Measurements from ENCODE around the gene CPNE4.

CPNE4 gene

GRCh38 chr3:131541288-131541687 is 493.5 kb downstream of the CPNE4 start:
- no peak overlapping the region for H3K27ac ChIP-seq (ENCODE audit: poor library complexity, severe bottlenecking)
- H3K36me3 ChIP-seq (ENCODE audit: low read depth), result no peaks in the 10 kb centered on the region
- ATAC-seq (ENCODE audit: low read depth) (no peak), DNase-seq (ENCODE audit: low spot score) (no peak)
- no peak for TF ChIP-seq CTCF (IDR thresholded peaks at IDR 0.05; ENCODE audit: poor library complexity, severe bottlenecking)
- no peak overlapping the region for H3K4me3 ChIP-seq (ENCODE audit: severe bottlenecking)
- H3K9me3 ChIP-seq (ENCODE audit: severe bottlenecking), result no peaks in the 10 kb centered on the region
- peaks cover 5% of the 10 kb centered on the region for H3K4me1 ChIP-seq (ENCODE audit: insufficient read depth, poor library complexity, severe bottlenecking)
- H3K27me3 ChIP-seq (ENCODE audit: insufficient read depth, poor library complexity, severe bottlenecking), result no peaks in the 10 kb centered on the region

- H3K36me3 ChIP-seq (ENCODE audit: low read depth), result no peaks in the 10 kb centered on the region
- H3K4me3 ChIP-seq (ENCODE audit: severe bottlenecking), result no peak overlapping the region
- peaks cover 5% of the 10 kb centered on the region for H3K4me1 ChIP-seq (ENCODE audit: insufficient read depth, poor library complexity, severe bottlenecking)
- no peaks in the 10 kb centered on the region for H3K27me3 ChIP-seq (ENCODE audit: insufficient read depth, poor library complexity, severe bottlenecking)
- no peak for TF ChIP-seq CTCF (IDR thresholded peaks at IDR 0.05; ENCODE audit: poor library complexity, severe bottlenecking)
- H3K9me3 ChIP-seq (ENCODE audit: severe bottlenecking), result no peaks in the 10 kb centered on the region
- ATAC-seq (ENCODE audit: low read depth) (no peak), DNase-seq (ENCODE audit: low spot score) (no peak)
- no peak overlapping the region for H3K27ac ChIP-seq (ENCODE audit: poor library complexity, severe bottlenecking)
Measured at GRCh38 chr3:131540821-131541220, 494.0 kb downstream of the CPNE4 start.

- Histone ChIP-seq H3K4me1 (ENCODE audit: insufficient read depth, poor library complexity, severe bottlenecking) (peaks cover 5% of the 10 kb centered on the region), H3K27me3 (ENCODE audit: insufficient read depth, poor library complexity, severe bottlenecking) (no peaks in the 10 kb centered on the region), H3K4me3 (ENCODE audit: severe bottlenecking) (no peak overlapping the region), H3K27ac (ENCODE audit: poor library complexity, severe bottlenecking) (no peak overlapping the region), H3K9me3 (ENCODE audit: severe bottlenecking) (no peaks in the 10 kb centered on the region), H3K36me3 (ENCODE audit: low read depth) (no peaks in the 10 kb centered on the region)
- DNase-seq (ENCODE audit: low spot score) (no peak), ATAC-seq (ENCODE audit: low read depth) (no peak)
- no peak for TF ChIP-seq CTCF (IDR thresholded peaks at IDR 0.05; ENCODE audit: poor library complexity, severe bottlenecking)
Measured at GRCh38 chr3:131540143-131540542, 494.7 kb downstream of the CPNE4 start.

DNA sequence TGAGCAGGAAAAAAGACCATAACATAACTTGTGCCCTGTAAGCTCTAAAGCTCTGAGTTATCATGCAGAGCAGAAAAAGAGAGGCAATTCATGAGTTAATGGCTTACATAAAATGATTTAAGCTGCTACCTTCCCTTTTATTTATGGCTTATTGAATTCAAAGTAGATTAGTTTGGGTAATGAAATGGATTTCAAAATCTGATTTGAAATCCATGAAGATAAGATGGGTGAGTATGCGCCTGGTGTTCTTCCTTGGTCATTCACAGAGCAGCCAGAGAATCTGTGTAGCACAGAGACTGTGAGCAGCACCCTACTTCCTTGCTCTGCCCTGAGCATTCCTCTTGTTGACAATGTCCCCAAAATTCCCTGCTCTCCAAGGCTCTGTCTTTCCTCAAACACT is 495.8 kb downstream of the CPNE4 start:
- H3K27me3 ChIP-seq (ENCODE audit: insufficient read depth, poor library complexity, severe bottlenecking), result no peaks in the 10 kb centered on the region
- peaks cover 4% of the 10 kb centered on the region for H3K4me1 ChIP-seq (ENCODE audit: insufficient read depth, poor library complexity, severe bottlenecking)
- no peak for DNase-seq (ENCODE audit: low spot score)
- no peak overlapping the region for H3K4me3 ChIP-seq (ENCODE audit: severe bottlenecking)
- no peak for TF ChIP-seq CTCF (IDR thresholded peaks at IDR 0.05; ENCODE audit: poor library complexity, severe bottlenecking)
- no peaks in the 10 kb centered on the region for H3K36me3 ChIP-seq (ENCODE audit: low read depth)
- H3K9me3 ChIP-seq (ENCODE audit: severe bottlenecking), result no peaks in the 10 kb centered on the region
- ATAC-seq (ENCODE audit: low read depth), result no peak
- H3K27ac ChIP-seq (ENCODE audit: poor library complexity, severe bottlenecking), result no peak overlapping the region

DNA sequence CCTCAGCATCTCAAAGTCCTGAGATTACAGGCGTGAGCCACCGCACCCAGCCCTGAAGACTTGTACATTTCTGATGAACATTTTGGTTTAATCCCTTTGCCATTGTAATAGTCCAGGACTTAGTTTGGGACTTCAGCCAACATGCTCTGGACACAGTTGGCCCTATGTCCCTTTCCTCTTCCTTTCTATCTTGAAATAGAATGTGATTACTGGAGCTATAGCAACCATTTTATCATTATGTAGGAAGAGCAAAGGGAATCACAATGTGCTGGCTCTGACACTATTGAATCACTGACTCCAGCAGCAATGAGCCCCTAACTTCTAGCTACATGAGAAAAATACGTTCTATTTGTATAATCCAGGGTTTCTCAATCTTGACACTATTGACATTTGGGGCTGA is 497.3 kb downstream of the CPNE4 start:
- Histone ChIP-seq H3K4me3 (ENCODE audit: severe bottlenecking) (no peak overlapping the region), H3K9me3 (ENCODE audit: severe bottlenecking) (no peaks in the 10 kb centered on the region), H3K36me3 (ENCODE audit: low read depth) (no peaks in the 10 kb centered on the region), H3K27ac (ENCODE audit: poor library complexity, severe bottlenecking) (no peak overlapping the region), H3K27me3 (ENCODE audit: insufficient read depth, poor library complexity, severe bottlenecking) (no peaks in the 10 kb centered on the region), H3K4me1 (ENCODE audit: insufficient read depth, poor library complexity, severe bottlenecking) (peaks cover 3% of the 10 kb centered on the region)
- no peak for ATAC-seq (ENCODE audit: low read depth)
- no peak for DNase-seq (ENCODE audit: low spot score)
- no peak for TF ChIP-seq CTCF (IDR thresholded peaks at IDR 0.05; ENCODE audit: poor library complexity, severe bottlenecking)
